ENCODE results near the gene HOXA7.

Gene HOXA7

GRCh38 chr7:27184337-27185012 lies 28.0 kb upstream of the HOXA7 start:
- TF ChIP-seq POLR2A (IDR thresholded peaks at IDR 0.05; ENCODE audit: extremely low read depth, insufficient read length) = peak; percentile 46
- peak; percentile 62; the same call in 1 of the 2 replicates for TF ChIP-seq MYC (IDR thresholded peaks at IDR 0.05; ENCODE audit: low read depth, low read length)
- TF ChIP-seq, protein P1, sequence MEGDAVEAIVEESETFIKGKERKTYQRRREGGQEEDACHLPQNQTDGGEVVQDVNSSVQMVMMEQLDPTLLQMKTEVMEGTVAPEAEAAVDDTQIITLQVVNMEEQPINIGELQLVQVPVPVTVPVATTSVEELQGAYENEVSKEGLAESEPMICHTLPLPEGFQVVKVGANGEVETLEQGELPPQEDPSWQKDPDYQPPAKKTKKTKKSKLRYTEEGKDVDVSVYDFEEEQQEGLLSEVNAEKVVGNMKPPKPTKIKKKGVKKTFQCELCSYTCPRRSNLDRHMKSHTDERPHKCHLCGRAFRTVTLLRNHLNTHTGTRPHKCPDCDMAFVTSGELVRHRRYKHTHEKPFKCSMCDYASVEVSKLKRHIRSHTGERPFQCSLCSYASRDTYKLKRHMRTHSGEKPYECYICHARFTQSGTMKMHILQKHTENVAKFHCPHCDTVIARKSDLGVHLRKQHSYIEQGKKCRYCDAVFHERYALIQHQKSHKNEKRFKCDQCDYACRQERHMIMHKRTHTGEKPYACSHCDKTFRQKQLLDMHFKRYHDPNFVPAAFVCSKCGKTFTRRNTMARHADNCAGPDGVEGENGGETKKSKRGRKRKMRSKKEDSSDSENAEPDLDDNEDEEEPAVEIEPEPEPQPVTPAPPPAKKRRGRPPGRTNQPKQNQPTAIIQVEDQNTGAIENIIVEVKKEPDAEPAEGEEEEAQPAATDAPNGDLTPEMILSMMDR (IDR thresholded peaks at IDR 0.05; ENCODE audit: low read depth, low read length) = no peak
- TF ChIP-seq, protein P2, sequence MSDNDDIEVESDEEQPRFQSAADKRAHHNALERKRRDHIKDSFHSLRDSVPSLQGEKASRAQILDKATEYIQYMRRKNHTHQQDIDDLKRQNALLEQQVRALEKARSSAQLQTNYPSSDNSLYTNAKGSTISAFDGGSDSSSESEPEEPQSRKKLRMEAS (IDR thresholded peaks at IDR 0.05; ENCODE audit: low read depth, low read length) = peak; percentile 48; the same call in 1 of the 2 replicates
- H3K4me3 ChIP-seq (ENCODE audit: low read depth, low read length) = peak overlapping the region; percentile 77
- DNase-seq (ENCODE audit: low read depth) = peak; percentile 82

- peak overlapping the region; percentile 74 for H3K4me3 ChIP-seq (ENCODE audit: low read depth, low read length)
Measured at GRCh38 chr7:27183682-27184336, 27.3 kb upstream of the HOXA7 start.

GRCh38 chr7:27182861-27183681 lies 26.6 kb upstream of the HOXA7 start:
- TF ChIP-seq, protein P1 (IDR thresholded peaks at IDR 0.05; ENCODE audit: low read depth, low read length) = no peak
- TF ChIP-seq MYC (IDR thresholded peaks at IDR 0.05; ENCODE audit: low read depth, low read length) (no peak), POLR2A (IDR thresholded peaks at IDR 0.05; ENCODE audit: extremely low read depth, insufficient read length) (no peak)
- TF ChIP-seq, protein P2 (IDR thresholded peaks at IDR 0.05; ENCODE audit: low read depth, low read length) = no peak
- H3K4me3 ChIP-seq (ENCODE audit: low read depth, low read length) = peak overlapping the region; percentile 74
- DNase-seq (ENCODE audit: low read depth) = peak; percentile 61

More at GRCh38 chr7:27183682-27184336, 27.3 kb upstream of the HOXA7 start:
- TF ChIP-seq, protein P1 (IDR thresholded peaks at IDR 0.05; ENCODE audit: low read depth, low read length) = peak; percentile 16
- TF ChIP-seq, protein P2 (IDR thresholded peaks at IDR 0.05; ENCODE audit: low read depth, low read length) = peak; percentile 78
- TF ChIP-seq POLR2A (IDR thresholded peaks at IDR 0.05; ENCODE audit: extremely low read depth, insufficient read length) = no peak
- peak; percentile 68 for TF ChIP-seq MYC (IDR thresholded peaks at IDR 0.05; ENCODE audit: low read depth, low read length)
- DNase-seq (ENCODE audit: low read depth) = peak; percentile 78

GRCh38 chr7:27182285-27182841 lies 25.9 kb upstream of the HOXA7 start:
- no peak for DNase-seq (ENCODE audit: low read depth)
- TF ChIP-seq, protein P1 (IDR thresholded peaks at IDR 0.05; ENCODE audit: low read depth, low read length) = no peak
- TF ChIP-seq, protein P2 (IDR thresholded peaks at IDR 0.05; ENCODE audit: low read depth, low read length) = no peak
- TF ChIP-seq POLR2A (IDR thresholded peaks at IDR 0.05; ENCODE audit: extremely low read depth, insufficient read length) (no peak), MYC (IDR thresholded peaks at IDR 0.05; ENCODE audit: low read depth, low read length) (no peak)
- no peak overlapping the region for H3K4me3 ChIP-seq (ENCODE audit: low read depth, low read length)

DNA sequence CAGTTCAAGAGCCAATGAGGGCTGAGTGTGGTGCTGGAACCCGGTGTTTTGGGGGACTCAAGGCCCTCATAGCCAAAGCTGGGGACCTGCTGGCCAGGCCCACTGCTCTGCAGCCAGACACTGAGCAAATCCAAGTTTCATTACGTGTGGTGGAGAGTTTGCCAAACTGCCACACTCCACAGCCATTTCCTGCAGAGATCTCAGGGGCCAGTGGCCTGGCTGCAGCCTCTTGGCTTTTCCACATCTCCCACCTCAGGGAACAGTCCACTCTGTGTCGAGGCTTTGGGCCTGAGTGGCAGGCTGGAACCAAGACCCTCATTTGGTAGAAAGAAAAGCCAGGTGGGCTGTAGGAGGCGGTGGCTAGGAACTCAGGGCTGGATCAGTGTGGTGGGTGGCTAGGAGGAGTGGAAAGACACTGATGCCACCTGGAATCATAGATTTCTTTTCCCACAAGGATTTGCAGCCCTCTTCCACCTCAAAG lies 25.4 kb upstream of the HOXA7 start:
- TF ChIP-seq, protein P1 (IDR thresholded peaks at IDR 0.05; ENCODE audit: low read depth, low read length) = no peak
- TF ChIP-seq, protein P2 (IDR thresholded peaks at IDR 0.05; ENCODE audit: low read depth, low read length) = no peak
- TF ChIP-seq MYC (IDR thresholded peaks at IDR 0.05; ENCODE audit: low read depth, low read length) = no peak
- TF ChIP-seq POLR2A (IDR thresholded peaks at IDR 0.05; ENCODE audit: extremely low read depth, insufficient read length) = no peak
- no peak overlapping the region for H3K4me3 ChIP-seq (ENCODE audit: low read depth, low read length)
- DNase-seq (ENCODE audit: low read depth) = no peak

Measured in NB4 (cell line).